ENCODE data around the gene FRMD4B.
"Not testable (repeated sequence)": the region's sequence is repeated elsewhere in the genome, so short reads cannot be mapped to it uniquely, and the experiment has no call there.

The FRMD4B gene

DNA sequence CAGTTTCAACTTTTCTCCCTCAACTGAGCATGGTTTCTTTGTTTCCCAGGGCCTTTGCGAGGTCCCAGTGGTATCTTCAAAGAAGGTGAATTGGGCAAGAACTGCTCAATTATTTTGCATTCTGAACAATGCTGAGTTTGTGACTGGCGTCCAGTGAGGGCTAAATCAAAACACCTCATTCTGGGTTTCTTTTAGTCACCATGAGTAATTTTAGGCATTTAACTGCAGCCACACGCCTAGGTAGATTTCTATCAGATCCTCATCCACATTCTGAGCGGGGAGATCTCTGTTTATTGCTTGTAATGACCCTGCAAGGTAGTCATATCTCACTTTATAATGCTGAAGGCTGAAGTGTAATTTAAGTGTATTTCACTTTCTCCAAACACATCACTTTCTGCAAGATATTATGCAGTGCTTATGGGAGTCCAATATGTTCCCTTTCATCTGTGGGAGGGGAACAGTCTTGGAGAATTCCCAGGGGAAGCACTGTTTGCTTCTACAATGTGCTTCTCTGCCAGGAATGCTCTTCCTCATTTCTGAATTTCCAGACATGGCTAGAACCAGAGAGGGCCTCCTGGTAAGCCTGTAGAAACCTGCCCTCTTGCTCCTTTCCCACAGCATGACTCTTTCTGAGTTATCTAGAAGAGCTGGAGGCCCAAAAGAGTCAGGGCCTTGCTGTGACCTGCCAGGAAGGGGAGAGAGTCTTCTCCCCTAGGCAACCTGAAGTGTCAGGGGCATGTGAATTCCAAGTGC is 91.7 kb downstream of the FRMD4B start:
- H3K27ac ChIP-seq (ENCODE audit: low read length), result no peak overlapping the region
- no peaks in the 10 kb centered on the region for H3K27me3 ChIP-seq (ENCODE audit: control insufficient read depth, insufficient read depth, low read length)
- no peaks in the 10 kb centered on the region for H3K9me3 ChIP-seq (ENCODE audit: control insufficient read depth, low read depth, low read length)
- H3K9ac ChIP-seq (ENCODE audit: low read length), result no peak overlapping the region
- no peaks in the 10 kb centered on the region for H3K36me3 ChIP-seq (ENCODE audit: control insufficient read depth, low read depth, low read length)
- H3K4me1 ChIP-seq (ENCODE audit: control insufficient read depth, low read depth, low read length), result peaks cover 14% of the 10 kb centered on the region
- no peak overlapping the region for H3K4me3 ChIP-seq (ENCODE audit: low read length)

GRCh38 chr3:69292959-69293574 is 92.8 kb downstream of the FRMD4B start:
- Histone ChIP-seq H3K4me3 (ENCODE audit: low read length) (no peak overlapping the region), H3K27me3 (ENCODE audit: control insufficient read depth, insufficient read depth, low read length) (no peaks in the 10 kb centered on the region), H3K36me3 (ENCODE audit: control insufficient read depth, low read depth, low read length) (no peaks in the 10 kb centered on the region), H3K9me3 (ENCODE audit: control insufficient read depth, low read depth, low read length) (no peaks in the 10 kb centered on the region), H3K4me1 (ENCODE audit: control insufficient read depth, low read depth, low read length) (peaks cover 23% of the 10 kb centered on the region), H3K9ac (ENCODE audit: low read length) (no peak overlapping the region), H3K27ac (ENCODE audit: low read length) (no peak overlapping the region)

DNA sequence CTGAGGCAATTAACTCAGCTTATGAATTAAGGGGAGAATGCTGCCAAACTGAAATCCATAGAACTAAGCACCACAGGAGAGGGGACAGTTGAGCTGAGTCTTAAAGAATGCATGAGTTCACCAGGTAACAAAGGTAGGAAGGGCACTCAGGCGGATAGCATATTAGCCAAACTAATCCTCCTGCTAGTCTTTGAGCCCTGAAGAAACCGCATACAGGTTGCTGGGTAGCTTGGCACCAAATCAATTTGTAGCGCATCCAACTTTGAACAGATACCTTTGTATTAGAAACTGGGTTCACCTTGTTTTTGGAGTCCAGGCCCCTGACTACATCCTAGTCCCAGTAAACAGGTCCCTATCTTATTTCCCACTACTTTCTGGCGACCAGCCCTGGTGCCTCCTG is 93.7 kb downstream of the FRMD4B start:
- Histone ChIP-seq H3K27me3 (ENCODE audit: control insufficient read depth, insufficient read depth, low read length) (no peaks in the 10 kb centered on the region), H3K4me3 (ENCODE audit: low read length) (no peak overlapping the region), H3K9ac (ENCODE audit: low read length) (no peak overlapping the region), H3K9me3 (ENCODE audit: control insufficient read depth, low read depth, low read length) (no peaks in the 10 kb centered on the region), H3K36me3 (ENCODE audit: control insufficient read depth, low read depth, low read length) (no peaks in the 10 kb centered on the region), H3K27ac (ENCODE audit: low read length) (no peak overlapping the region), H3K4me1 (ENCODE audit: control insufficient read depth, low read depth, low read length) (peaks cover 31% of the 10 kb centered on the region)

DNA sequence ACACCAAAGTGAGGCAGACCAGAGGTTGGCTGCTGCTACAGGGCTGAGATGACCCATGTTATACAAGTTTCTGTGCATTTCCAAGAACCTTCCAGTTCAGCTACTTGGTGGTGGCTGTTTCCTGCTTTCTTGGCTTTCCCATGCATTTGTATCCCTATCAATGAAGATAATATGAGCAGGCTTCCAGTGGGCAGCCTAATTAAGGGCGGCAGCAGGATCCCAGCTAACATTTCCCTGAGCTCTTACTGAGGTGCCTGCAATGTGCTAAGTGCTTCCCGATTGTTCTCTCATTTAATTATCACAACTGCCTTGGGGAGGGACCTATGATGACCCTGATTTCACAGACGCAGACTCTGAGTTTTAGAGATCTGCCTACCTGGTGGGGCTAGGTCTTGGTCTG is 95.5 kb downstream of the FRMD4B start:
- Histone ChIP-seq H3K4me3 (ENCODE audit: low read length) (no peak overlapping the region), H3K27me3 (ENCODE audit: control insufficient read depth, insufficient read depth, low read length) (no peaks in the 10 kb centered on the region), H3K9me3 (ENCODE audit: control insufficient read depth, low read depth, low read length) (no peaks in the 10 kb centered on the region), H3K36me3 (ENCODE audit: control insufficient read depth, low read depth, low read length) (no peaks in the 10 kb centered on the region), H3K9ac (ENCODE audit: low read length) (no peak overlapping the region), H3K27ac (ENCODE audit: low read length) (no peak overlapping the region), H3K4me1 (ENCODE audit: control insufficient read depth, low read depth, low read length) (peaks cover 33% of the 10 kb centered on the region)

- Histone ChIP-seq H3K27ac (ENCODE audit: low read length) (no peak overlapping the region), H3K9me3 (ENCODE audit: control insufficient read depth, low read depth, low read length) (no peaks in the 10 kb centered on the region), H3K27me3 (ENCODE audit: control insufficient read depth, insufficient read depth, low read length) (no peaks in the 10 kb centered on the region), H3K9ac (ENCODE audit: low read length) (no peak overlapping the region), H3K4me1 (ENCODE audit: control insufficient read depth, low read depth, low read length) (peaks cover 33% of the 10 kb centered on the region), H3K36me3 (ENCODE audit: control insufficient read depth, low read depth, low read length) (no peaks in the 10 kb centered on the region), H3K4me3 (ENCODE audit: low read length) (no peak overlapping the region)
Measured at GRCh38 chr3:69290006-69290405, 95.9 kb downstream of the FRMD4B start.

GRCh38 chr3:69288161-69288895 is 97.6 kb downstream of the FRMD4B start:
- Histone ChIP-seq H3K27ac (ENCODE audit: low read length) (no peak overlapping the region), H3K27me3 (ENCODE audit: control insufficient read depth, insufficient read depth, low read length) (no peaks in the 10 kb centered on the region), H3K9me3 (ENCODE audit: control insufficient read depth, low read depth, low read length) (no peaks in the 10 kb centered on the region), H3K9ac (ENCODE audit: low read length) (no peak overlapping the region), H3K4me3 (ENCODE audit: low read length) (peak overlapping the region; percentile 27), H3K36me3 (ENCODE audit: control insufficient read depth, low read depth, low read length) (no peaks in the 10 kb centered on the region), H3K4me1 (ENCODE audit: control insufficient read depth, low read depth, low read length) (peaks cover 33% of the 10 kb centered on the region)

- no peak overlapping the region for H3K27ac ChIP-seq (ENCODE audit: low read length)
- no peaks in the 10 kb centered on the region for H3K9me3 ChIP-seq (ENCODE audit: control insufficient read depth, low read depth, low read length)
- H3K9ac ChIP-seq (ENCODE audit: low read length), result no peak overlapping the region
- H3K36me3 ChIP-seq (ENCODE audit: control insufficient read depth, low read depth, low read length), result no peaks in the 10 kb centered on the region
- no peaks in the 10 kb centered on the region for H3K27me3 ChIP-seq (ENCODE audit: control insufficient read depth, insufficient read depth, low read length)
- H3K4me3 ChIP-seq (ENCODE audit: low read length), result no peak overlapping the region
- H3K4me1 ChIP-seq (ENCODE audit: control insufficient read depth, low read depth, low read length), result peaks cover 17% of the 10 kb centered on the region
Measured at GRCh38 chr3:69283913-69284611, 101.8 kb downstream of the FRMD4B start.

- Histone ChIP-seq H3K36me3 (ENCODE audit: control insufficient read depth, low read depth, low read length) (no peaks in the 10 kb centered on the region), H3K9ac (ENCODE audit: low read length) (no peak overlapping the region), H3K27ac (ENCODE audit: low read length) (no peak overlapping the region)
Measured at GRCh38 chr3:69283496-69283895, 102.4 kb downstream of the FRMD4B start.

DNA sequence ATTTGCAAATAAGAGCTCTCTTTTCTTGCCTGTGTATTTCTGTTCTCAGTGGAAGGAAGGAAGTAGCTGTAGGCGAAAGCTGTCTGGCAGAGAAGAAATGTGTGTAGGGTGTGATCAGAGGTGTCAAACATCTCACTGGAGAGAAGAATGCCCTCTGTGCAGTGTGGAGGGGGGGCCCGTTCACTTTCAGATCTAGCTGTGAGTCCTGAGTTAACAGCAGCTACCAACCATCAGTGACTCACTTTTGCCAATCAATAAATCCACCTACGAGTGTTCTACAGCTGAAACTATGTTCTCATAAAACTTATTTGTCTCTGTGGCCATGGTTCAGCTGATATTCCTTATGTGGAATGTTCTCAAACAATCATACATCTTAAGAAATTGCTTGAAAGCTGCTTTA is 103.7 kb downstream of the FRMD4B start:
- Histone ChIP-seq H3K4me3 (ENCODE audit: low read length) (no peak overlapping the region), H3K4me1 (ENCODE audit: control insufficient read depth, low read depth, low read length) (peaks cover 1% of the 10 kb centered on the region), H3K27me3 (ENCODE audit: control insufficient read depth, insufficient read depth, low read length) (no peaks in the 10 kb centered on the region), H3K9me3 (ENCODE audit: control insufficient read depth, low read depth, low read length) (no peaks in the 10 kb centered on the region), H3K36me3 (ENCODE audit: control insufficient read depth, low read depth, low read length) (no peaks in the 10 kb centered on the region), H3K27ac (ENCODE audit: low read length) (no peak overlapping the region), H3K9ac (ENCODE audit: low read length) (no peak overlapping the region)

More at GRCh38 chr3:69283496-69283895, 102.4 kb downstream of the FRMD4B start:
- no peaks in the 10 kb centered on the region for H3K9me3 ChIP-seq (ENCODE audit: control insufficient read depth, low read depth, low read length)
- no peaks in the 10 kb centered on the region for H3K27me3 ChIP-seq (ENCODE audit: control insufficient read depth, insufficient read depth, low read length)
- H3K4me1 ChIP-seq (ENCODE audit: control insufficient read depth, low read depth, low read length), result peaks cover 12% of the 10 kb centered on the region
- H3K4me3 ChIP-seq (ENCODE audit: low read length), result no peak overlapping the region

GRCh38 chr3:69277403-69277802 is 108.5 kb downstream of the FRMD4B start:
- H3K36me3 ChIP-seq (ENCODE audit: control insufficient read depth, low read depth, low read length); H3K4me1 ChIP-seq (ENCODE audit: control insufficient read depth, low read depth, low read length); H3K9me3 ChIP-seq (ENCODE audit: control insufficient read depth, low read depth, low read length); H3K9ac ChIP-seq (ENCODE audit: low read length); H3K27me3 ChIP-seq (ENCODE audit: control insufficient read depth, insufficient read depth, low read length); H3K4me3 ChIP-seq (ENCODE audit: low read length); H3K27ac ChIP-seq (ENCODE audit: low read length): not testable (repeated sequence)

- no peaks in the 10 kb centered on the region for H3K9me3 ChIP-seq (ENCODE audit: control insufficient read depth, low read depth, low read length)
- no peak overlapping the region for H3K4me3 ChIP-seq (ENCODE audit: low read length)
- no peak overlapping the region for H3K27ac ChIP-seq (ENCODE audit: low read length)
- peaks cover 4% of the 10 kb centered on the region for H3K4me1 ChIP-seq (ENCODE audit: control insufficient read depth, low read depth, low read length)
- no peaks in the 10 kb centered on the region for H3K27me3 ChIP-seq (ENCODE audit: control insufficient read depth, insufficient read depth, low read length)
- no peak overlapping the region for H3K9ac ChIP-seq (ENCODE audit: low read length)
- H3K36me3 ChIP-seq (ENCODE audit: control insufficient read depth, low read depth, low read length), result no peaks in the 10 kb centered on the region
Measured at GRCh38 chr3:69276884-69277283, 109.0 kb downstream of the FRMD4B start.

All from iPS-18a (cell line).